Stomach (tissue), 9 donors: ENCODE measurements around the gene METTL21A. TPM values are rescaled to one million over a fixed set of nuclear protein-coding genes. Genes with fewer than 3 reads are reported as not detected.
"Not testable (repeated sequence)": the region's sequence is repeated elsewhere in the genome, so short reads cannot be mapped to it uniquely, and the experiment has no call there.

Experiments used
- DNase-seq, 2 donors: peaks; one replicate each; pipeline versions ENCODE4 v3.0.0 to v3.0.0-alpha.2; 2013 to 2019
- H3K27ac ChIP-seq, 5 donors: fragments of 200-600 bp in 4 of 5; sonication (generic) in 4 of 5; one replicate each; pipeline ENCODE4 v1.5.1; 2013 to 2019; ENCODE audit warnings: mild to moderate bottlenecking in 1 of 5, moderate library complexity in 1 of 5
- H3K27me3 ChIP-seq, 3 donors: fragments of 200-600 bp; sonication (generic); one replicate each; pipeline ENCODE4 v1.5.1; 2017 to 2019; ENCODE audit warnings: mixed run types in 1 of 3
- H3K36me3 ChIP-seq, 4 donors: fragments of 200-600 bp; sonication (generic); 1 replicate in 3 of 4; 2 replicates in 1 of 4; pipeline ENCODE4 v1.5.1; 2016 to 2019
- H3K4me1 ChIP-seq, 4 donors: fragments of 200-600 bp; sonication (generic); one replicate each; pipeline ENCODE4 v1.5.1; 2016 to 2019
- H3K4me3 ChIP-seq, 4 donors: fragments of 200-600 bp; sonication (generic) in 3 of 4; one replicate each; pipeline ENCODE4 v1.5.1; 2016 to 2019; ENCODE audit warnings: mild to moderate bottlenecking in 1 of 4
- H3K9me3 ChIP-seq, 4 donors: fragments of 200-600 bp; sonication (generic); one replicate each; pipeline ENCODE4 v1.5.1; 2016 to 2019
- CTCF ChIP-seq, 7 experiments: fragments of 450-650 bp in 4 of 7; fragments of 200-600 bp in 3 of 7; sonication (generic) in 3 of 7; IDR thresholded peaks; one replicate each; pipeline ENCODE4 v1.5.1; 2016 to 2019; ENCODE audit warnings: antibody characterized with exemption in 7 of 7, control low read depth in 2 of 7, mild to moderate bottlenecking in 1 of 7
- EP300 ChIP-seq: sonication (generic); formaldehyde crosslinking; IDR thresholded peaks from one replicate; pipeline ENCODE4 v1.6.1; 2017; ENCODE audit warnings: antibody characterized with exemption
- POLR2A ChIP-seq, 4 donors: fragments of 450-650 bp; IDR thresholded peaks; one replicate each; pipeline ENCODE4 v1.6.1; 2016; ENCODE audit warnings: antibody characterized with exemption in 4 of 4, control low read depth in 2 of 4, mild to moderate bottlenecking in 1 of 4, moderate library complexity in 1 of 4
- POLR2AphosphoS5 ChIP-seq, 3 donors: sonication (generic); formaldehyde crosslinking; IDR thresholded peaks; one replicate each; pipeline ENCODE4 v1.6.1; 2016; ENCODE audit warnings: antibody characterized with exemption in 3 of 3
- whole genome bisulfite sequencing, 5 donors: extraction: QIAGEN DNeasy Blood & Tissue Kit in 3 of 5; methylation state at CpG; one replicate each; pipeline versions ENCODE4 v1.1.5 to v1.1.7; 2013 to 2018; 5-methylcytosine and 5-hydroxymethylcytosine counted together
- intact Hi-C: fragments of 100-400 bp; cut with DNase I; formaldehyde crosslinking; loops from one replicate; pipeline ENCODE4 v1.15.1; 2023; ENCODE audit warnings: low total_unique reads
- polyA plus RNA-seq, 3 donors: library from polyadenylated mRNA; stranded (reverse); fragments of 200-250 nt; gene quantifications; one replicate each; pipeline ENCODE4 v1.2.3, GENCODE V29; 2013
- total RNA-seq, 5 donors: library from RNA; depleted of rRNA; stranded (reverse); fragments of >200 nt; gene quantifications; one replicate each; pipeline versions ENCODE4 v1.1.0 to v1.2.3, GENCODE V29; 2014 to 2016
- donor health status: healthy with polysubstance abuse.
- donor health status: Bipolar disorder and iron deficiency.
- donor health status: healthy.

METTL21A gene
- total and polyA plus RNA-seq, 8 donors = 7.4 to 42.9 (median 20.1) TPM

DNA sequence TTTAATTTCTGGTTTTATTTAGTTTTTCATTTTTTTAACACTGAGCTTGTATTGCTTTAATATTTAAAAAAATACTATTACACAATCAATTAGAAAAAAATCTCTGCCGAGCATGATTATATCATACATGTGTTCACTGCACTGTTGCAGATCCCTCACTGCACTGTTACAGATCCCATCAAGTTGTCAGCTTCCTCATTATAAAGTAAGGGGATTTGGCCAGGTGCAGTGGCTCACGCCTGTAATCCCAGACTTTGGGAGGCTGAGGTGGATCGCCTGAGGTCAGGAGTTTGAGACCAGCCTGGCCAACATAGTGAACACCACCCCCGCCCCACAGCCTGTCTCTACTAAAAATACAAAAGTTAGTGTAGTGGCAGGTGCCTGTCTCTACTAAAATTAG, 33.0 kb upstream of the METTL21A start:
- WGBS, 5 donors = 80 to 90% (median 82%) methylated on average over 4 of the region's 4 CpGs
- Histone ChIP-seq H3K4me1 (no peaks in the 10 kb centered on the region), H3K27me3 (no peaks in the 10 kb centered on the region), H3K9me3 (no peaks in the 10 kb centered on the region), H3K27ac (no peak overlapping the region), H3K4me3 (no peak overlapping the region), H3K36me3 (no peaks in the 10 kb centered on the region)
- intact Hi-C loops = no loop called here
- TF ChIP-seq CTCF (IDR thresholded peaks at IDR 0.05) (no peak), POLR2AphosphoS5 (IDR thresholded peaks at IDR 0.05) (no peak), EP300 (no peak), POLR2A (IDR thresholded peaks at IDR 0.05) (no peak)
- DNase-seq = no peak

DNA sequence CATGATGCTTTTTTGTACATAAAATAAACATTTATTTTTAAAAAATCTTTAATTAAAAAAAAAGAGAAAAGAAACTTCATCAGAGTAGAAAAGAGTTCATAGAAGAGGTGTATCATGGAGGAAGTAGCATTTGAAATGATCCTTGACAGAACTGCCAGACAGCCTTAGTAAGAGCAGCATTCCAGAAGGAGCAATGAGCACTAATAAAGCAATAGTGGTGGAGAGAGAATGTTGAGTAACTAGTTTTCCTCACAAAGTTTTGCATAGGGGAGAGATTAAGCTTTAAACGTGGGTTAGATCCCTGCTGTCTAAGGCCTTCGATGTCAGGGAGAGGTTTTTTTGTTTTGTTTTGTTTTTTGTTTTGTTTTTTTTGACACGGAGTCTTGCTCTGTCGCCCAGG, 29.8 kb upstream of the METTL21A start:
- WGBS, 5 donors = 54 to 73% (median 66%) methylated on average over 4 of the region's 4 CpGs
- no peak overlapping the region for H3K27ac ChIP-seq
- intact Hi-C loops = no loop called here

DNA sequence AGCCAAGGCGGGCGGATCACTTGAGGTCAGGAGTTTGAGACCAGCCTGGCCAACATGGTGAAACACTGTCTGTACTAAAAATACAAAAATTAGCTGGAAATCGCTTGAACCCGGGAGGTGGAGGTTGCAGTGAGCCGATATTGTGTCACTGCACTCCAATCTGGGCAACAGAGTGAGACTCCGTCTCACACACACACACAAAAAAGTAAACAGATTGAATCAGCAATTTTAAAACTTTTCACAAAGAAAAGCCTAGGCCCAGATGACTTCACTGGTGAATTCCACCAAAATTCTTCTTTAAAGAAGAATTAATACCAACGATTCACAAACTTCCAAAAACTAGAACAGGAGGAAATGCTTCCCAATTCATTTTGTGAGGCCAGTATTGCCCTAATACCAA, 21.4 kb upstream of the METTL21A start:
- intact Hi-C loops, H3K36me3 ChIP-seq: not testable (repeated sequence)
- 85 to 95% (median 90%) methylated on average over 7 of the region's 7 CpGs for WGBS, 5 donors

More for the DNA sequence above, 29.8 kb upstream of the METTL21A start:
- H3K27me3 ChIP-seq = no peaks in the 10 kb centered on the region
- no peak overlapping the region for H3K4me3 ChIP-seq
- no peak for DNase-seq
- no peak for TF ChIP-seq EP300
- no peak for TF ChIP-seq CTCF (IDR thresholded peaks at IDR 0.05)
- no peak for TF ChIP-seq POLR2A (IDR thresholded peaks at IDR 0.05)
- no peaks in the 10 kb centered on the region for H3K4me1 ChIP-seq
- H3K36me3 ChIP-seq = no peaks in the 10 kb centered on the region
- H3K9me3 ChIP-seq = no peaks in the 10 kb centered on the region

DNA sequence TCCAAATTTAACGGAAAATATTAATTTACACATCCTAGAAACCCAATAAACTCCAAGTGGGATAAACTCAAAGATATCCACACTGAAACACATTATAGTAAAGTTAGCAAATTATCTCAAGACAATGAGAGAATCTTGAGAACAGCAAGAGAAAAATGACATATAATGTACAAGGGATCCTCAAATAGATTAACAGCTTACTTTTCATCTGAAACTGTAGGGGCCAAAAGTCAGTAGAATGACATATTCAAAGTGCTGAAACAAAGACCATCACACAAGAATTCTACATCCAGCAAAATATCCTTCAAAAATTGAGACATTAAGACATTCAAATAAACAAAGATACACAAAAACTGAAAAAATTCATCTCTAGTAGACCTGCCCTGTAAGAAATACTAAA, 18.7 kb upstream of the METTL21A start:
- TF ChIP-seq POLR2A (IDR thresholded peaks at IDR 0.05) (no peak), POLR2AphosphoS5 (IDR thresholded peaks at IDR 0.05) (no peak), EP300 (no peak), CTCF (IDR thresholded peaks at IDR 0.05) (no peak)
- Histone ChIP-seq H3K4me3 (no peak overlapping the region), H3K4me1 (no peaks in the 10 kb centered on the region), H3K27me3 (no peaks in the 10 kb centered on the region), H3K36me3 (no peaks in the 10 kb centered on the region), H3K27ac (no peak overlapping the region), H3K9me3 (peaks cover 0 to 3% (median 1%) of the 10 kb centered on the region in 4 donors)
- intact Hi-C loops = no loop called here
- no peak for DNase-seq
- 89 to 100% (median 96%) methylated on average over 1 of the region's 1 CpG for WGBS, 5 donors

More for the DNA sequence above, 21.4 kb upstream of the METTL21A start:
- not testable (repeated sequence) for H3K27ac ChIP-seq, H3K4me1 ChIP-seq, H3K27me3 ChIP-seq, DNase-seq, H3K4me3 ChIP-seq, H3K9me3 ChIP-seq

DNA sequence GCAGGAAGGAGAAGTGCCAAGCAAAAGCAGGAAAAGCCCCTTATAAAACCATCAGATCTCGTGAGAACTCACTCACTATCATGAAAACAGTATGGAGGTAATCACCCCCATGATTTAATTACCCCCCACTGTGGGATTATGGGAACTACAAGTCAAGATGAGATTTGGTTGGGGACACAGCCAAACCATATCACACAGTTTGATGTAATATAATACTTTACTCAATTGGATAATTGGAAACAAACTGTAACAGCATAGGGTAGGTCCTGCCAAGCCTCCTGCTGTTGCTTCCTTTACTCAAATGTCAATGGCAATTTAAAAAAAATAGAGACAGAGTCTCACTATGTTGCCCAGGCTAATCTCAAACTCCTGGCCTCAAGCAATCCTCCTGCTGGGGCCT, 15.5 kb upstream of the METTL21A start:
- Histone ChIP-seq H3K4me3 (no peak overlapping the region), H3K36me3 (no peaks in the 10 kb centered on the region), H3K4me1 (no peaks in the 10 kb centered on the region), H3K27ac (no peak overlapping the region), H3K9me3 (peaks cover 0 to 3% (median 1%) of the 10 kb centered on the region in 4 donors), H3K27me3 (no peaks in the 10 kb centered on the region)
- intact Hi-C loops = no loop called here
- WGBS, 5 donors = 67 to 78% (median 71%) methylated on average over 1 of the region's 1 CpG
- no peak for TF ChIP-seq CTCF (IDR thresholded peaks at IDR 0.05)
- no peak for TF ChIP-seq EP300
- TF ChIP-seq POLR2A (IDR thresholded peaks at IDR 0.05) = no peak
- TF ChIP-seq POLR2AphosphoS5 (IDR thresholded peaks at IDR 0.05) = no peak
- DNase-seq = no peak
